HL-60 (cell line): ENCODE data around the gene SHLD1.

Source experiments
- DNase-seq, 2 experiments: peaks; one replicate each; pipeline ENCODE4 v3.0.0-alpha.2; 2010 to 2020; ENCODE audit warnings: low read depth in 1 of 2, low spot score in 1 of 2
- H3K27ac ChIP-seq: fragments of 250-450 bp; sonication (Bioruptor Pico); replicated peaks from 2 replicates; pipeline ENCODE4 v1.5.1; 2020; ENCODE audit warnings: mild to moderate bottlenecking, moderate library complexity
- H3K27me3 ChIP-seq: fragments of 250-450 bp; sonication (Bioruptor Pico); 2 replicates; pipeline ENCODE4 v1.5.1; 2021; ENCODE audit warnings: mild to moderate bottlenecking, moderate library complexity; ENCODE audit not compliant: insufficient read depth, poor library complexity, severe bottlenecking
- H3K4me3 ChIP-seq: replicated peaks from 2 replicates; pipeline ENCODE4 v1.5.1; 2011; ENCODE audit warnings: mild to moderate bottlenecking, control low read depth, low read length; ENCODE audit not compliant: insufficient read depth
- CTCF ChIP-seq: IDR thresholded peaks from one replicate; pipeline ENCODE4 v1.5.1; 2011; ENCODE audit warnings: low read length, control low read depth, inconsistent platforms; ENCODE audit not compliant: insufficient read depth
- GABPA ChIP-seq: IDR thresholded peaks from 2 replicates; pipeline ENCODE4 v1.6.1; 2012; ENCODE audit warnings: low read depth
- POLR2AphosphoS5 ChIP-seq: IDR thresholded peaks from 2 replicates; pipeline ENCODE4 v1.6.1; 2012; ENCODE audit warnings: low read depth
- REST ChIP-seq: IDR thresholded peaks from 2 replicates; pipeline ENCODE4 v1.6.1; 2012; ENCODE audit warnings: low read depth; ENCODE audit not compliant: insufficient replicate concordance
- SPI1 ChIP-seq: IDR thresholded peaks from 2 replicates; pipeline ENCODE4 v1.6.1; 2012; ENCODE audit warnings: low read depth, mild to moderate bottlenecking, borderline replicate concordance

The SHLD1 gene

DNA sequence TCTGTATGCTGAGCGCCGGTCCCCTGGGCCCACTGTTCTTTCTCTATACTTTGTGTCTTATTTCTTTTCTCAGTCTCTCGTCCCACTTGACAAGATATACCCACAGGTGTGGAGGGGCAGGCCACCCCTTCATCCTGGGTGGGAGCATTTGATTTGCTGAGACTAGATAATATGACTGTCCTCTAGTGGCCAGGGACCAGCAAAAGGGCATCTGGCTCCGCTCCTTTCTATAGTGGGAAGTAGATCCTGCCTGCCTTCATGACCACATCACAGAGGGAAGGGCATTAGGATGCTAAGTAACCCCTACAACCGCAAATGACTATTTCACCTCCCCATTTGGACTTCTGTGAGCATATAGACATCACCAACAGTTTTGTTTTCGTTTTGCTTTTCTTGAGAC, 135.7 kb downstream of the SHLD1 start:
- Histone ChIP-seq H3K4me3 (no peak overlapping the region), H3K27me3 (peaks cover 3% of the 10 kb centered on the region), H3K27ac (no peak overlapping the region)
- DNase-seq: no peak
- TF ChIP-seq SPI1 (no peak), CTCF (no peak)

DNA sequence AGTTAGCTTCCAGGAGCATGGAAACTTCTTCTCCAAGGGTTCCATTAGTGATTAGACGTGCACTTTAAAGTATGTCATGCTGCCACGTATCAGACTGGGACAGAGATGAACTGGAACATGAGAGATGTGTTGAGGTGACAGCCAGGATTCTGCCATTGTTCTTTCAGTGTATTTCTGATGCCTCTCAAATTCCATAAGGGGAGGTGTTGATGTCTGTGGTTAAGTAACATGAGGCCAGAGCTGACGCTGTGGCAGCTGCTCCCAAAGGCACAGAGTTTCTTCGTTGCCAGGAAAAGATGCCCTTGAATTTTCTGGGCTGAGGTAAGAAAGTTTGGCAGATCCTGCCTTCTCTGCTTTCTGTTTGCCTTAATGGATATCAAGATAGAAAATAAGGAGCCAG, 136.6 kb downstream of the SHLD1 start:
- peaks cover 3% of the 10 kb centered on the region for H3K27me3 ChIP-seq
- H3K27ac ChIP-seq: no peak overlapping the region
- H3K4me3 ChIP-seq: no peak overlapping the region
- no peak for DNase-seq
- no peak for TF ChIP-seq POLR2AphosphoS5
- TF ChIP-seq SPI1: no peak
- no peak for TF ChIP-seq REST
- no peak for TF ChIP-seq CTCF
- TF ChIP-seq GABPA: no peak

DNA sequence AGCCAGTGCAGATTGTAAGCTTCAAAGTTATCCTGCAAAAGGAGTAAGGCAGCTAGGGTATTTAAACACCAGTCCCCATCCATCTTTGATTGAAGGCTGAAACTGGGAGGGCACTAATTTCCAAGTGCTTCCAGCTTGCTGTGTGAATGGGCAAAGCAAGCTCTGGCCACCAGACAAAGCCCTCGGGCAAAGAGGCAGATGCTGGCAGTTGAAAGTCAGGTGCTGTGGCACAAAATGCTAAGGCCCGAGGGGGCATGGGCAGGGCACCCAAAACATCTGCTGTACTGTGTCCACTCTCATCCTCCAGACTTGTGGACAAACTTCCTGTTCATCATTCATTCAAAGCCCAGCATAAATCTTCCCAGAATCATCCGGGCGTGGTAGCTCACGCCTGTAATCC, 137.2 kb downstream of the SHLD1 start:
- Histone ChIP-seq H3K4me3 (no peak overlapping the region), H3K27me3 (peaks cover 3% of the 10 kb centered on the region), H3K27ac (no peak overlapping the region)
- TF ChIP-seq SPI1 (no peak), POLR2AphosphoS5 (no peak), GABPA (no peak), CTCF (no peak), REST (no peak)
- DNase-seq: no peak

DNA sequence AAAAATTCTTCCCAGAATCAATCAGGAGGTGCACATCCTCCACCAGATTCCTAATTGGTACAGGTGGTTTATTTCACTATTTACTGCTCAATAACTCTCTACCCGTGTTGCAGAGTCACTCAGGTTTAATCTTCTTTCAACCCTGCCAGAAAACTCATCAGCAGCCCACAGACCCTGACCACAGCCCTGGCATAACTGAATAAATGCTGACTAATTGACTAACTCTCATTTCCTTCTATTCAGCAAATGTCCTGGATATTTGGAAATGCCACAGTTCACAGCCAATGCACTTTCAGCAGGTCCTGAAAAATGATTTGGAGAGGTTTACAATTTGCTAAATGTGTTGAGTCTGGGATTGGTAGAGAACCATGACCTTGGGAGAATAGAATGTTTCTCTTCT, 137.8 kb downstream of the SHLD1 start:
- Histone ChIP-seq H3K27ac (no peak overlapping the region), H3K27me3 (peaks cover 3% of the 10 kb centered on the region), H3K4me3 (no peak overlapping the region)
- no peak for TF ChIP-seq CTCF
- no peak for TF ChIP-seq POLR2AphosphoS5
- no peak for TF ChIP-seq SPI1
- no peak for TF ChIP-seq REST
- no peak for TF ChIP-seq GABPA
- DNase-seq: no peak
